Stimulated activated naive CD4-positive, alpha-beta T cell treated with Interleukin-2 at 50 U/mL for 16 hours (primary cell): Measurements from ENCODE around the gene GPR4.
"Not testable (repeated sequence)": the region's sequence is repeated elsewhere in the genome, so short reads cannot be mapped to it uniquely, and the experiment has no call there.

Source experiments
- DNase-seq: peaks from one replicate; lab custom pipeline; 2025; lab: John Stamatoyannopoulos, UW

The GPR4 gene

DNA sequence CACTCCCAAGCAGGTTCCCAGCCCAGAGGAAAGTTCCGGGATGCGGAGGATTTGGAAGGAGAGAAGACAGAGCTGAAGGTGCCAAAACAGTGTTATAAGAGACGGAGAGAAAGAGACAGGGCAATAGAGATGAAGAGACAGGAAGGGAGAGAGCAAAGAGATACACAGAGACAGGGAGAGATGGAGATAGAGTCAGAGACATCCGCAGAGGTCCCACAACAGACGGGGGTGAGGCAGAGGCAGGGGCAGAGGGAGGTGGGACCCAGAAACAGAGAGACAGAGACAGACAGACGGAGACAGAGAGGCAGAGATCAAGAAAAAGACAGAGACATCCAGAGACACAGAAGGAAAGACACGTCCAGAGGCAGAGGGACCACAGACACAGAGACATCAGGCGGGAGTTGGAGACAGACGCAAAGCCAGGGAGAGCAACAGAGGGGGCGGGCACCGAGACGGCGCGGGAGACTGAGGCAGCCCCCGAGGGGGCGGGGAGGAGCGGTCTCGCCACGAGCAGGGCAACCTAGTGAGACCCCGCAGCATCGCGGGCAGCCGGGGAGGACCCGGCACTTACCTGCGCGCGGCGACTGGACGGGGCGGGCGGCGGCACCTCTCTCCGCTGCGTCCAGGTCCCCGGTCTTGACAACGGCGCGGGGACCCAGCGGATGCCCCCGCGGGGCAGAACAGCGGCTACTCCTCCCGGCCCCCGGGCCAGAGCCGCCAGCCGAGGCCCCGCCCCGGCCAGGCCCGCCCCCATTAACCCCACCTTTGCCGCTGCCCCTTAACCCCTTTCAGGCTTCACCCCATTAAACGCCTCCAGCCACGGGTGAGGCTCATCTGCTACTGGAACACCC is at the start of gene GPR4:
Gene GPR4 (minus strand): TSS at position 689 of the 851 bp plus-strand sequence. CDS start 10,346 bp downstream, outside the sequence.
- no peak for DNase-seq

- DNase-seq: no peak
Observed at GRCh38 chr19:45650722-45651121, 48.7 kb upstream of the GPR4 start.

GRCh38 chr19:45646345-45646698 is 44.3 kb upstream of the GPR4 start:
- DNase-seq: no peak

DNA sequence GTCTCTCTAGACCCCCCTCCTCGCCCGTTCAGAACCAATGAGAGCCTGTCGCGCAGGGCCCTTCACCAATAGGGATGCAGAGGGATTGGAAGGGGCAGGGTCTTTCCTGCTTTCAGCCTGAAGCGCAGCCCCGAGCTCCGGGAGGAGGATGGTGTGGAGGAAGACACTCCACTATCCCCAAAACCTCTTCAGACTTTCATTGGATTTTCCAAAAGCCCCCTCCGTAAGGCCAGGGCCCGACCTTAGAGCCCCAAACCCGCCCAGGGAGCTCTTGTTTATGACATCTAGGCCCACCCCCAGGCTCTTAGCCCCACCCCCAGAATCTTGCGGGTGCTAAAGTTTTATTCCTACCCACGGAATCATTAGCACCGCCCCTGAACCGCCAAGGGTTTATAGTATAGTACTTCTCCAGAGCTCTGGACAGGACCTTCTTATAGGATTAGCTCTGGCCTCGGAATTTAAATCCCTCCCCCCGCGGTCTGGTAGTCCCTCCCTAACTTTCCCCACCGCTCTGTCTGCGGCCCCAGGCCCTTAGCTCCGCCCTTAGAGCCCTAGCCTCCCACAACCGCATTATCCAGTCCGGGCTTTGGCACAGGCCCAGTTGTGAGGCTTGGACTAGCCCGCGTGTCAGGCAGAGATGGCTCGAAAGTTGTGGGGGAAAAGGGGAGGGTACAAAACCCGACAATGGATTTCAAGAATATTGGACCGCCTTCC is 43.8 kb upstream of the GPR4 start:
- DNase-seq: peak; percentile 88

GRCh38 chr19:45645068-45645630 is 43.1 kb upstream of the GPR4 start:
- DNase-seq: no peak

- DNase-seq: no peak
Observed at GRCh38 chr19:45643927-45644771, 42.1 kb upstream of the GPR4 start.

- peak; percentile 93 for DNase-seq
Observed at GRCh38 chr19:45643024-45643926, 41.3 kb upstream of the GPR4 start.

DNA sequence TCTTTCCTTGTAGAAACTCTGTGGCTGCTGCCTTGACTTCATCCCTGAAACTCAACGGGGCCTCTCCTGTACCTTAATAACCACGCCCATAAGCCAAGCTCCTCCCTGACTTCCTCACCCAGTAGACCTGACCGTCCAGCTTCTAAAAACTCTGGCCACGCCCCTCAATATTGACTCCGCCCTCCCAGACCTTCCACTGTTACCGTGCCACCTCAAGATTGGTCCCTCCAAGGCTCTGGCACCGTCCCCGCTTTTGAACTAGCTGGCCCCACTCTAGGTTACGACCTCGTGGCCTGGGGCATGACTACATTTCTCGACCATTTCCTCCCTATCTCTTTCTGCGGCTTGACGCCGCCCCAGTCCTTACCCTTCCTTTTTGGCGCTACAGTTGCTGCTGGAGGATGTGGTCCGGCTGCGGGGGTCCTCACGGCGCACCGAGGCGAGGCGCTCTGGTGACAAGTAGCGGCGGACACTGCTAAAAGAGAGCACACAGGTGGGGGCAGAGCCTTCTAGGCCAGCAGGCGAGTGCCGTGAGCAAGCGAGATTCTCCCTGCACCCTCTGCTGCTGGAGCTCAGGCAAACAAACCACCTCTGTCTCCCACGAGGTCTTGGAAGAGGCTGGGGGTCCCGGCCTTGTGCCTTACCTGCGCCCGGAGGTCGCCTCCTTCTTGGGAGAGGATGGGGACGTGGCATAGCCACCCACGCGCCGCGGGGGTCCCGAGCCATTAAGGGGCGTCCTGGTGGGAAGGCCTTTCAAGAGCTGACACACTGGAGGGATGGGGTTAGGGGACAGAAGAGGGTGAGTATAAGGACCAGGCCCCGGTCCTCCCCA is 39.5 kb upstream of the GPR4 start:
- DNase-seq: peak; percentile 78

DNA sequence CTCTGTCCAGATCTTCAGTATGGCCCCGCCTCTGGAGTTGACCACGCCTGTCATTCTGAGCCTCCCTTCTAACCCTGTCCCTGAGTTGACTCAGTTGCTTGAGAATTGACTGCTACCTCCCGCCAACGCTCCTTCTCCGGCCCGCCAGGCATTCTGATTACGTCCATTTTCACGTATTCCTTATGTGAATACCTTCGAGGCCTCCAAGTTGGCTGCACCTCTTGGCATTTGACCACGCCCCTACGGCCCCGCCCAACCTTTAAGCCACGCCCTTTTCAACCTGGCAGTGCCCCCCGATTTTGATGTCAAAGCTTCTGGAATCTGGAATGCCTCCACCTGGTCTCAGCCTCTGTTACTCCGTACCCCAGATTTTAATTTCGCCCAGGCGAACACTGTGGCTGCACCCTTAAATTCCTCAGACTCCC is 38.8 kb upstream of the GPR4 start:
- no peak for DNase-seq

- peak; percentile 48 for DNase-seq
Observed at GRCh38 chr19:45638930-45639729, 37.1 kb upstream of the GPR4 start, which contains the start of gene EML2. Gene EML2 (minus strand): TSS chr19:45639397. CDS start chr19:45639376, 21 bp downstream.

DNA sequence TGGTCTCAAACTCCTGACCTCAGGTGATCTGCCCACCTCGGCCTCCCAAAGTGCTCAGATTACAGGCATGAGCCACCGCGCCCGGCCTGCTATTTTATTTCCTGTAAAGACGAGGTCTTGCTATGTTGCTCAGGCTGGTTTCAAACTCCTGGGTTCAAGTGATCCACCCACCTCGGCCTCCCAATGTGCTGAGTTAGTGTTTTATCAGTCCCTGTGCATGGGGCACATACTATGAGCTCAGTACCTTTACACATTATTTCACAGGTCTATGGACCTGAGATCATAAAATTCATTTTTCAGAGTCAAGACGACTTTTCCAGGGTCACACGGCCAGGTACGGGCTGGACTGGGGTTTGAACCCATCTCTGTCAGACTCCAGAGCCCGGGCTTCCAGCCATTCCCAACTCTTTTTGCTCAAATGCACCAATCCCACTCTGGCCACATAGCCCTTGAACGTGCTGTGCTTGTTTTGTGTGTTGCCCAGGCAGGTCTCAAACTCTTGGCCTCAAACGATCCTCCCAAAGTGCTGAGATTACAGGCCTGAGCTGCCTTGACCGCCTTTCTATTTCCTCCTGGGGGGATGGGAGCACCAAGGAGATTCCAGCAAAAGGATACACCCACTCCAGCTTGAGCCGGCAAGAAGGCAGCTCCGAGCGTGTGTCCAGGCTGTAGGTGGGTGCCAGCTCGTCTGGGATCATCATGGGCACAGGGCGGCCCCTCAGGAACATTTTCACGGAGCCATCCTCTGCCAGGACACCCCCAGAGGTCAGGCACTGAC is 36.1 kb upstream of the GPR4 start:
- no peak for DNase-seq

GRCh38 chr19:45636902-45637301 is 34.9 kb upstream of the GPR4 start:
- no peak for DNase-seq

DNA sequence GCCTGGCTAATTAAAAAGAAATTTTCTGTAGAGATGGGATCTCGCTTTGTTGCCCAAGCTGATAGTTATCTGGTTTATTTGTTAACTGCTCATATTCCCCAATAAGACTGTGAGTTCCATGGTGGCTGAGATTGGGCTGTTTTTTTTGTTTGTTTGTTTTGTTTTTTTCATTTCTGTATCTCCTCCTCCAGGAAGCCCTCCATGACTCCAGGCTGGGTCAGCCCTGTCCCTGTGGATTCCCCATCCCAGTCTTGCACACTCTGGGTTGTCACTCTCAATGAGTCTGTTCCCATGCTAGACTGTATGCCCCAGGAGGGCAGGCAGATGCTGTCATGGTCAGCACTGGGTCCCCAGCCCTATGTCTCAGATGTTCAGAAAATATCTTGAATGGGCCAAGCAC is 34.3 kb upstream of the GPR4 start:
- no peak for DNase-seq

DNA sequence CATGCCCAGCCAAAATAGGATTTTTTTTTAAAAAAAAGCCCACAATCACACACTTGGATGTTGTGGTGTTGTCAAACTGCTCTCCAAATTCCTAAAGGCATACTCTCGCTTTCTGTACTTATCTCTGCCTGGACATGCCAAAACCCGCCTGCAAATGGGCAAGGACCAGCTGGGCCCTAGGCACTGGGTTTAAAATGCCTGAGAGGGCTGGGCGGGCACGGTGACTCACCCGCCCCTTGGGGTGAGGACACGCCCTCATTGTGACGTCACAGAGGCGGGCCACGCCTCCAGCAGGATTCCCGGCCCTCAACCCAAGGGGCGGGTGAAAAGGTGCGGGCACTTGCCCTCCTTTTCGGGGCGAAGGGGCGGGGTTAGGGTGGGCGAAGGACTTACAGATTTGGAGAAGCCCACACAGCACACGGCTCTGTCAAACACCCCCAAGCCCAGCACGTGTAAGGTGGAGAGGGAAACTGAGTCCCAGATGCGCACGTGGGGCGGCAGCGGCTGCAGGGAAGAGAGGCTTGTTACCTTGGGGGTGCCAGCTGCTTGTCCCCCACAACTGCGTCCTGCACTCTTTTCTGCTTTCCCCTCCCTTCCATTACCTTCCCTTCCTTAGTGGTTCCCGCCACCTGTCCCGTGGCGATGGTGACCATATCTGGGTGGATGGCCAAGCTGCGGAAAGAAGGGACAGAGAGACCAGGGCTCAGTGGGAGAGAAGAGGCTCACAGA is 30.6 kb upstream of the GPR4 start:
- peak; percentile 17 for DNase-seq

GRCh38 chr19:45630463-45630862 is 28.5 kb upstream of the GPR4 start:
- DNase-seq: no peak

- DNase-seq: no peak
Observed at GRCh38 chr19:45629704-45630103, 27.7 kb upstream of the GPR4 start.

DNA sequence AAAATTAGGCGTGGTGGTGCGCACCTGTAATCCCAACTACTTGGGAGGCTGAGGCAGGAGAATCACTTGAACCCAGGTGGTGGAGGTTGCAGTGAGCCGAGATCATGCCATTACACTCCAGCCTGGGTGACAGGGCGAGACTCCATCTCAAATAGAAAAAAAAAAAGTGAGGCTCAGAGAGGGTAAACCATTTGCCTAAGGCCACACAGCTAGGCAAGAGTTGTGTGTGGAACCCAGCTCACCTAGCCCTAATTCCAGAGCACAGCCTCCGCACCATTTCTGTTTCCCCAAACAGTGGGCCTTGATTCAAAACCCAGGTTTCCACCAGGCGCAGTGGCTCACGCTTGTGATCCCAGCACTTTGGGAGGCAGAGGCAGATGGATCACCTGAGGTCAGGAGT is 26.2 kb upstream of the GPR4 start:
- not testable (repeated sequence) for DNase-seq

DNA sequence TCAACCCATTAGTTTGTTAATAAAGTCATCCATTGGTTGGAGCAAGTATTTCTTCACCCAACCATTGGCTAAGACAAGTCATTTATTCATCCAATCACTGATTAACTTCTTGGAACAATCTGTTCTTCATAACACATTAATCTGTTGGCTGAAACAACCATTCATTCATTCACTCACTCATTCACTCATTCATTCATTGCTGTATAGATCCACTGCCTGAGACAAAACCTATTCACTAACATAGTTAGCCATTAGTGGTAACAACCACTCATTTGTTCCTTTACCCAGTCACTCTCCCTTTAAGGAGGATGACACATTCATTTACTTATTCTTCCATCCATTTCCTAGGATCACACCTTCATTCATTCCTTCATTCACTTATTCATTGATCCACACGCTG is 22.0 kb upstream of the GPR4 start:
- DNase-seq: no peak
